SK-N-SH (cell line): Measurements from ENCODE around the gene KCNH8. TPM values are rescaled to one million over a fixed set of nuclear protein-coding genes. Genes with fewer than 3 reads are reported as not detected.

Experiments
- CTCF ChIA-PET: fragments of 300-600, 350-600 bp; formaldehyde crosslinking; extraction: SDS; loops from one replicate; lab custom pipeline; 2021; lab: Yijun Ruan, JAX
- POLR2A ChIA-PET: fragments of 350-600 bp; sonication (Branson Sonifier 250); formaldehyde crosslinking; extraction: SDS; loops from one replicate; lab custom pipeline; 2020; ENCODE audit warnings: antibody characterized with exemption, inconsistent platforms; lab: Yijun Ruan, JAX
- DNase-seq: peaks from one replicate; pipeline ENCODE4 v3.0.0; 2012
- H2AFZ ChIP-seq: fragments of 200-600 bp; sonication (generic); 2 replicates; pipeline ENCODE4 v1.8.1; 2016; ENCODE audit warnings: antibody characterized with exemption, mild to moderate bottlenecking, low read depth
- H3F3A ChIP-seq: fragments of 200-600 bp; sonication (generic); replicated peaks from 2 replicates; pipeline ENCODE3; 2016; ENCODE audit warnings: antibody characterized with exemption, mild to moderate bottlenecking; ENCODE audit not compliant: insufficient read depth
- H3K27ac ChIP-seq, 2 experiments: fragments of 200-500 bp in 1 of 2; fragments of 200-600 bp in 1 of 2; sonication (Bioruptor generic) in 1 of 2; sonication (generic), shearing (Covaris generic) in 1 of 2; 2 replicates each; pipeline versions ENCODE4 v1.5.1 to v1.6.1; 2014 to 2016; ENCODE audit warnings: low read depth in 2 of 2, inconsistent platforms in 1 of 2, low read length in 1 of 2, mild to moderate bottlenecking in 1 of 2, mixed read lengths in 1 of 2
- H3K27me3 ChIP-seq: fragments of 200-600 bp; sonication (generic), shearing (Covaris generic); 2 replicates; pipeline ENCODE4 v1.6.1; 2016; ENCODE audit warnings: mixed run types; ENCODE audit not compliant: insufficient read depth
- H3K36me3 ChIP-seq, 2 experiments: fragments of 200-500 bp in 1 of 2; fragments of 200-600 bp in 1 of 2; sonication (Bioruptor generic) in 1 of 2; sonication (generic) in 1 of 2; replicated peaks in 1 of 2; 2 replicates each; pipeline versions ENCODE3 to v1.5.1; 2014 to 2016; ENCODE audit warnings: low read length in 1 of 2, mild to moderate bottlenecking in 1 of 2; ENCODE audit not compliant: insufficient read depth in 2 of 2, control insufficient read depth in 1 of 2
- H3K4me1 ChIP-seq, 2 experiments: fragments of 200-500 bp in 1 of 2; fragments of 200-600 bp in 1 of 2; sonication (Bioruptor generic) in 1 of 2; sonication (generic), shearing (Covaris generic) in 1 of 2; 2 replicates each; pipeline versions ENCODE4 v1.5.1 to v1.6.1; 2014 to 2016; ENCODE audit warnings: low read depth in 1 of 2, low read length in 1 of 2, mixed run types in 1 of 2; ENCODE audit not compliant: insufficient read depth in 2 of 2, control insufficient read depth in 1 of 2
- H3K4me2 ChIP-seq: fragments of 200-600 bp; sonication (generic), shearing (Covaris generic); 2 replicates; pipeline ENCODE4 v1.6.1; 2017; ENCODE audit warnings: mixed run types
- H3K4me3 ChIP-seq, 2 experiments: fragments of 200-500 bp in 1 of 2; fragments of 200-600 bp in 1 of 2; sonication (Bioruptor generic) in 1 of 2; sonication (generic), shearing (Covaris generic) in 1 of 2; 2 replicates each; pipeline versions ENCODE4 v1.5.1 to v1.8.1; 2014 to 2016; ENCODE audit warnings: low read depth in 2 of 2, inconsistent platforms in 1 of 2, low read length in 1 of 2, mild to moderate bottlenecking in 1 of 2, mixed read lengths in 1 of 2, moderate library complexity in 1 of 2
- H3K79me2 ChIP-seq: fragments of 200-600 bp; sonication (generic); 2 replicates; pipeline ENCODE4 v1.8.1; 2017; ENCODE audit warnings: mild to moderate bottlenecking; ENCODE audit not compliant: insufficient read depth
- H3K9ac ChIP-seq: fragments of 200-600 bp; sonication (generic); 2 replicates; pipeline ENCODE4 v1.6.1; 2017; ENCODE audit warnings: mixed run types
- H3K9me2 ChIP-seq: fragments of 200-600 bp; sonication (generic); 2 replicates; pipeline ENCODE4 v1.6.1; 2017; ENCODE audit warnings: mixed run types
- H3K9me3 ChIP-seq: fragments of 200-600 bp; sonication (generic); 2 replicates; pipeline ENCODE4 v1.6.1; 2017; ENCODE audit warnings: mixed run types, mild to moderate bottlenecking, moderate library complexity
- H4K20me1 ChIP-seq: fragments of 200-600 bp; sonication (generic); 2 replicates; pipeline ENCODE4 v1.6.1; 2017; ENCODE audit warnings: mild to moderate bottlenecking, mixed run types; ENCODE audit not compliant: insufficient read depth
- CTCF ChIP-seq: fragments of 200-600 bp; sonication (generic); IDR thresholded peaks from 2 replicates; pipeline ENCODE4 v1.6.1; 2017; ENCODE audit warnings: antibody characterized with exemption, mild to moderate bottlenecking, moderate library complexity
- FOSL2 ChIP-seq: IDR thresholded peaks from 2 replicates; pipeline ENCODE4 v1.4.0; 2012; ENCODE audit warnings: low read depth, mild to moderate bottlenecking, moderate library complexity, borderline replicate concordance
- GATA2 ChIP-seq: sonication (generic); formaldehyde crosslinking; IDR thresholded peaks from 2 replicates; pipeline ENCODE4 v1.5.0; 2020; ENCODE audit warnings: mild to moderate bottlenecking, missing genetic modification reagents
- MAX ChIP-seq: IDR thresholded peaks from 2 replicates; pipeline ENCODE4 v1.4.0; 2012; ENCODE audit warnings: low read depth
- NRF1 ChIP-seq: IDR thresholded peaks from 2 replicates; pipeline ENCODE4 v1.6.1; 2012; ENCODE audit warnings: low read depth, mild to moderate bottlenecking, low read length
- POLR2AphosphoS5 ChIP-seq: IDR thresholded peaks from 2 replicates; pipeline ENCODE4 v1.6.1; 2012; ENCODE audit warnings: low read depth, low read length
- RAD21 ChIP-seq: IDR thresholded peaks from 2 replicates; pipeline ENCODE4 v1.6.1; 2012; ENCODE audit warnings: mild to moderate bottlenecking, low read length
- RCOR1 ChIP-seq: fragments of 150-350 bp; IDR thresholded peaks from 2 replicates; pipeline ENCODE4 v1.6.1; 2017; ENCODE audit warnings: antibody characterized with exemption, low read length
- RXRA ChIP-seq: IDR thresholded peaks from 2 replicates; pipeline ENCODE4 v1.4.0; 2012; ENCODE audit warnings: low read depth, mild to moderate bottlenecking, borderline replicate concordance
- SIN3A ChIP-seq: IDR thresholded peaks from 2 replicates; pipeline ENCODE4 v1.6.1; 2012; ENCODE audit warnings: low read depth, mild to moderate bottlenecking, low read length, moderate library complexity, borderline replicate concordance
- TAF1 ChIP-seq: IDR thresholded peaks from 2 replicates; pipeline ENCODE4 v1.6.1; 2012; ENCODE audit warnings: low read depth, mild to moderate bottlenecking, low read length, moderate library complexity, borderline replicate concordance
- ZBTB33 ChIP-seq: IDR thresholded peaks from 2 replicates; pipeline ENCODE4 v1.4.0; 2012; ENCODE audit warnings: low read depth, borderline replicate concordance
- WGBS: methylation state at CpG from one replicate; pipeline ENCODE4 v1.1.6; 2017; ENCODE audit warnings: low lambda C conversion rate; 5-methylcytosine and 5-hydroxymethylcytosine counted together
- polyA plus RNA-seq, 3 experiments: library from polyadenylated mRNA; depleted of rRNA; stranded (reverse); fragments of >200 nt; gene quantifications; 2 replicates each; pipeline ENCODE4 v1.2.3, GENCODE V29; 2012
- small RNA-seq, 7 experiments: library from RNA; depleted of rRNA; stranded (forward); fragments of <200 nt; gene quantifications; one replicate each; pipeline ENCODE3, GENCODE V24; 2012

The KCNH8 gene
- polyA plus RNA-seq, 1 of the 3 experiments (the other 2 are of a cell fraction), result 0.05 TPM

GRCh38 chr3:19574268-19574667, 426.0 kb downstream of the KCNH8 start:
- TF ChIP-seq FOSL2 (no peak), POLR2AphosphoS5 (no peak), SIN3A (no peak), CTCF (no peak), RXRA (no peak), NRF1 (no peak), RCOR1 (no peak), GATA2 (CRISPR knock-in tag) (no peak), TAF1 (no peak), RAD21 (no peak), MAX (no peak), ZBTB33 (no peak)
- Histone ChIP-seq H2AFZ (no peak overlapping the region), H3K4me1 (no peaks in the 10 kb centered on the region), H3K36me3 (no peaks in the 10 kb centered on the region), H3K9ac (no peak overlapping the region), H3K4me2 (no peak overlapping the region), H3K27ac (no peak overlapping the region), H4K20me1 (no peaks in the 10 kb centered on the region), H3K9me2 (no peaks in the 10 kb centered on the region), H3K9me3 (no peaks in the 10 kb centered on the region), H3K27me3 (no peaks in the 10 kb centered on the region), H3F3A (no peaks in the 10 kb centered on the region), H3K79me2 (no peaks in the 10 kb centered on the region), H3K4me3 (no peak overlapping the region)
- CTCF ChIA-PET, result interaction anchor here (1.4 kb wide), 1 partner anchor 292 kb away, joined by 3 read pairs; no protein-coding TSS in a partner anchor
- no peak for DNase-seq
- 4% methylated on average over 3 of the region's 3 CpGs for WGBS
- POLR2A ChIA-PET, result no interaction called here

GRCh38 chr3:19576343-19576742, 428.0 kb downstream of the KCNH8 start:
- H3K4me3 ChIP-seq, result no peak overlapping the region
- ChIA-PET CTCF (interaction anchor here (0.7 to 0.9 kb wide), 2 partner anchors 145 to 291 kb away, joined by 3 read pairs; no protein-coding TSS in a partner anchor), POLR2A (no interaction called here)
- no peaks in the 10 kb centered on the region for H3K79me2 ChIP-seq
- H2AFZ ChIP-seq, result no peak overlapping the region
- no peaks in the 10 kb centered on the region for H3K36me3 ChIP-seq
- 19% methylated on average over 3 of the region's 3 CpGs for WGBS
- H3K9ac ChIP-seq, result no peak overlapping the region
- no peaks in the 10 kb centered on the region for H3K27me3 ChIP-seq
- H3K4me2 ChIP-seq, result no peak overlapping the region
- no peaks in the 10 kb centered on the region for H3K4me1 ChIP-seq
- DNase-seq, result no peak
- H3K9me3 ChIP-seq, result no peaks in the 10 kb centered on the region
- H3F3A ChIP-seq, result no peaks in the 10 kb centered on the region
- no peaks in the 10 kb centered on the region for H3K9me2 ChIP-seq
- no peak for TF ChIP-seq SIN3A
- H3K27ac ChIP-seq, result no peak overlapping the region
- no peaks in the 10 kb centered on the region for H4K20me1 ChIP-seq

Small RNAs within 50 kb of the gene (small RNA-seq; reads per million reads assigned to genes)
- 0 to 0.98 (median 0) reads per million in 7 experiments for gene MIR4791
